GM18505 (cell line): Measurements from ENCODE around the gene FLYWCH2.

Source experiments
- ATAC-seq: cut with Tn5 transposase; IDR thresholded peaks from one replicate; pipeline ENCODE4 v1.9.1; 2021; ENCODE audit not compliant: unreplicated experiment
- POLR2A ChIP-seq: IDR thresholded peaks from 4 replicates; pipeline ENCODE4 v1.6.1; 2011; ENCODE audit warnings: borderline replicate concordance; ENCODE audit not compliant: insufficient read depth, insufficient read length; ENCODE audit errors: extremely low read depth

The FLYWCH2 gene

DNA sequence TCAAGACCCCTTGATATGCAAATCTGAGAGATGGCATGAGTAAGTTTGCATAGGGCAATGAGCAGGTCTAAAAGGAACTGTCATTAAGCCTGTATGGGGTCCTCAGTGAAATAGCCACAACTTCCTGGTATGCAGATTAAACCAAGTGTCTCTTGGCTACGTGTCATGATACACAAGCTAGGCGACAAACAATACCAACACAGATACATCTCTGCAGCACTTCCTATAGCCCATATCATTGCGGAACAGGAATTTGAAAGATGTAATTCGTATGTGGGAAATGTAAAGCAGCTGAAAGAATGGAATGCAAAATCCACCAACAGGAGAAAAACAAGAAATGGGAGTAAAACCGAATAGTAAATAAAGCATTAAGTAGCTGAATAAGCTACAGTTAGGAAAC is 37.9 kb upstream of the FLYWCH2 start:
- no peak for TF ChIP-seq POLR2A
- ATAC-seq, result no peak

DNA sequence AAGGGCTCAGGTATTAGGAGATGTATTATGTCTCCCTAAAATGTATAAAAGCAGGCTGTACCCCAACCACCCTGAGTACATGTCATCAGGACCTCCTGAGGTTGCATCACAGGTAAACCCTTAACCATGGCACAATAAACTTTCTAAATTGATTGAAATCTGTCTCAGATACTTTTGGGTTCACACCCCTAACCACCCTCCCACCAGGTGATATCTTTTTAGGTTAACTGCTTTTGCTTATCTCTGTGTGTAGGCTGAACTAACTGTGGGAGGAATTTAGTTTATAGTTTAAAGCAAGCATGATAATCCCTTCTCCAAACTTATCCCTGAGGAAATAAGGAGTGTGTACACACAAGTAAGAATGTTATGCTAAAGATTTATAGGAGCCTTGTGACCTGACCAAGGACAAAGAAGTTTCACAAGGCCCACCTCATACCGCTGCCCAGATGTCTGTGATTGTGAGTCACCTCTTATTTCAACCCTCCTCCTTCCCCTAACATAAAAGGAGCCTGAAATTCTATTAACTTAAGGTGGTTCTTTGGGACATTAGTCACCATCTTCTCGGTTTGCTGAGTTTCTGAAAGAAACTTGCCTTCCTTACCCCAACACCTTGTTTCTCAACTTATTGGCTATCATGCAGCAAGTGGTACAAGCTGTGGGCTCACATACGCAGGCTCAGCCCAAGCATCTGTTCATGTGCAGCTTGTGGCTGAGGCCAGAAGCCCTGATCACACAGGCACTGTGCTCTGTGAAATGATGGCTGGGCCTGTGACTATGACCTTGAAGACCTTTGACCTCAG is 36.3 kb upstream of the FLYWCH2 start:
- TF ChIP-seq POLR2A, result no peak
- no peak for ATAC-seq

DNA sequence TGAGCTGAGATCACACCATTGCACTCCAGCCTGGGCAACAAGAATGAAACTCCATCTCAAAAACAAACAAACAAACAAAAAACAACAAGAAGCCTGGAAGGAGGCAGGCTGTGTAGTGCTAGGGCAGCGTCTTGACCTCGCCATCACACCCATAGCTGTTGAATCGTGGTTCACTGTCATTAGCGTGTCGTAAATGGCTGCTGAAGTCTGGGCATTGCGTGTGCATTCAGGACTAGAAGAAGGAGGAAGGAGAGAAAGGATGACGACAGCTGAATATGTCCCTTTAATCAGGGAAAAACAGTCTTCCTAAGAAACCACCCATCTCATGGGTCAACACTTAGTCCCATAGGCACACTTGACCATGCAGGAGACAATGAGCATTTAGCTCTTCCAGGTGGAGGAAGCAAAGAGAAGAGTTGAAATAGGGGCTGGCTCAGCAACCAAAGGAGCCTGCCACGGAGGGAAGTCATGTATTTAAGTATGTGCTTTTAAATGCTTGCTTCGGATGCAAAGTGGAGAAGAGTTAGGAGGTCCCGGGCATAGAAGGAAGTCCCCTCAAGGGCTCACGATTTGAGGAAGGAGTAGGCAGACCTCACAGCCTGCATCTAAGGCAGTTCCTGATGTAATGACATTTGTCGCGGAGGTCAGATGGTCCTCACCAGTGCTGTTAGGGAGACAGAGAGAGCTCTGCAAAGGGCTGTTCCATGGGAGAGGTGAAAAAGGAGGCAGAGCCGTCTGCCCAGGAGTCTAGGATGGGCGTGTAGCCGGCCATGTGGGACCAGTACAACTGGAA is 33.9 kb upstream of the FLYWCH2 start:
- no peak for TF ChIP-seq POLR2A
- ATAC-seq, result no peak

DNA sequence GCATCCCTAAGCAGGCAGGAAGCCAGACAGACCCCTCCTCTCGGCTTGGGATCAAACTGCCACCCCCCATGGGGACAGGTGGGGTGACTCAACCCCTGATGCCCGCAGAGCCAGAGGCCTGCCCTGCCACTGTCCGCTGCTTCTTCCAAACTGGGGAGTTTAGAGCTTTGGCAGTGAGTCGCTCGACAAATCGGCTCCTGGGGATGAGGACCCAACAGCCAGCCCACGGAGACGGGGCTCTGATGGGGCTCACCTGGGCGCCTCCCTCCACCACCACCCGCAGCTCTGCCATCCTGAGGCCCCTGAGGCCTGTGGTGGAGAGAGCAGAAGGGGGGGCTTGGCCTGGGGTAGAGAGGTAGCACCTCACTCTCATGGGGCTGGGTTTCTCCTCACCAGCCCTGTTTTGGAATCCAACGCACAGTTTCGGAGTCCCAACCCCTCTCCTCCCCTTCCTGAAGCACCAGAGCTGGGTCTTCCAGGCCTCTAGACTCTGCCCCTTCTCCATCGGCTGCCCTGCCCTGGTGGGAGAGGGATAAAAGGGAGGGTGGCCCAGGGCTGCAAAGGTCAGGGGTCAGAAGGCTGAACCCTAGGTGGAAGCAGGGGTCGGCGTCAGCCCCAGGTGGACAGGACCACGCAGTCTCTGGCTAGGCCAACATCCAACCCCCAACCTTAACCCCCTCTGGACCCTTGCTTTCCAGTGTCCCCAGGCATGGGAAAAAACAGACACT is 30.8 kb upstream of the FLYWCH2 start:
- ATAC-seq, result no peak
- no peak for TF ChIP-seq POLR2A

DNA sequence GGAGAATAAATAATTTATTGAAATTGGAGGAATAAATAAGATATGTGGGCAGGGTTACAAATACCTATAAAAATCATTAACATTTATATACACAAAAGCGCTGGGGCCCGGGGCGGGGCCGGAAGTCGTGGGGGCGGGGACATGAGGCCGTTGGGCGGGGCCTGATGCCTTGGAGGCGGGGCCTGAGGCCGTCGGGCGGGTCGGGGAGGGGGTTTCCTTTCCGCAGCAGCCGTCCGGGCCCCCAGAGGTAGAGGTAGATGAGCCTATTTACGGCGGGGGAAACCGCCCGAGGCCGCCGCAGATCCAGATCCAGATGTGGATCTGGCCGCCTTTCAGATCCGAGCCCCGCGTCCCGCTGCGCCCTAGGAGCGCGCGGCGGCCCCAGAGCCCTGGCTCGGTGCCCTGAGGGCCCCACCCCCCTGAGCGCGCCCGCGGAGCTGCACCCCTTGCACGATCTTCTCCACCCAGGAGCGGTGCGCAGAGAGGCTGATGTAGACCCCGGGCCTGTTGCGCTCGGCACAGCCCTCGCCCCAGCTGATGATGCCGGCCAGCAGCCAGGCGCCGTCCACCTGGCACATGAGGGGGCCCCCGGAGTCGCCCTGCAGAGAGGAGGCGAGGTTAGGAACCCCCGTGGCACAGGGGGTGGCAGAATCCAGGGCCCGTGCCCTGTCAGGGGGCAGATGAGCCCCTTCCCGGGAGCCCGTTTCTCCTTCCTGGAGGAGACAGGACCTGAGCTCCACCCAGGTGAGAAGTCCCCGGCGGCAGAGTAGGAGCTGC is 30.1 kb upstream of the FLYWCH2 start:
- no peak for ATAC-seq
- TF ChIP-seq POLR2A, result no peak

DNA sequence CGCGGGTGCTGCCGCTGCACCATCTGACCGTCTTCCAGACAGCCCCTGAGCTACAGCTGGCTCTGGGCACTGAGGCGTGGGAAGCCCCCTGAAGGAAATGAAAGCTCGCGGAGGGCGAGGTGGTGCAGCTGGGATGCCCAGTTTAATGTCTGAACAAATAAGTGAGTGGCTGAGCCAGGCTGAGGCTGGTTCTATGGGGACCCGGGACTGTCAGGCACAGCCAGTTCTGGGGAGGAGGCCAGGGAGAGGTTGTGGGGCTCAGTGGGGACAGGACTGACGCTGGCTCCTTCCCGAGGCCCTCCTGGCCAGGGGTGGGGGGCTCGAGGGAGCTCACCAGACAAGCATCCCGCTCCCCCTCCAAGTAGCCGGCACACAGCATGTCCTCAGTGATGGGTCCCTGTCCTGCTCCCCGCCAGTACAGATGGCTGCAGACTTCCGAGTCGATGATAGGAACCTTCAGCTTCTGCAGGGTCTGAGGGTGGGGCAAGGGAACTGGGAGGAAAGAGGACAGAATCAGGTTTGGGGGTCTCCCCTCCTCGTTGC is 29.4 kb upstream of the FLYWCH2 start:
- ATAC-seq, result no peak
- TF ChIP-seq POLR2A, result no peak

DNA sequence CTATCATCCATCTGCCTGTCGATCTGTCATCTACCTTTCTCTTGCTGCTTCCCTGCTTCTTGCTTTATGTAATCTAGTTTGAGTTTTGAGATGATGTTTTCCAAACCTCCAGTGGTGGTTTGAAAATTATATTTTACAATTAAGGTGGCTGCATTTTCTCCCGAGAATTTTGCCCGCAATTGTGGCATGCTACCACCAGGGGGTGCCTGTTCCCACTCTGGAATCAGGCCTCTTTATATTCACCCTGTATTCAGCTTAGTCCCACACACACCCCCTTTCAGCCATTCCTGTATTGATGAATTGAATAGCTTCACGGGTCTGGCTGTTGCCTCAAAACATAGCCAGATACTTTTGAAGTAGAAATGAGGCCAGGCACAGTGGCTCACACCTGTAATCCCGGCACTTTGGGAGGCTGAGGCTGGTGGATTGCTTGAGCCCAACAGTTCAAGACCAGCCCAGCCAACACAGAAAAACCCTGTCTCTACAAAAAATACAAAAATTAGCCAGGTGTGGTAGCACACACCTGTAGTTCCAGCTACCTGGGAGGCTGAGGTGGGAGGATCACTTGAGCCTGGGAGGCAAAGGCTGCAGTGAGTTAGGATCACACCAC is 28.2 kb upstream of the FLYWCH2 start:
- no peak for TF ChIP-seq POLR2A
- no peak for ATAC-seq

DNA sequence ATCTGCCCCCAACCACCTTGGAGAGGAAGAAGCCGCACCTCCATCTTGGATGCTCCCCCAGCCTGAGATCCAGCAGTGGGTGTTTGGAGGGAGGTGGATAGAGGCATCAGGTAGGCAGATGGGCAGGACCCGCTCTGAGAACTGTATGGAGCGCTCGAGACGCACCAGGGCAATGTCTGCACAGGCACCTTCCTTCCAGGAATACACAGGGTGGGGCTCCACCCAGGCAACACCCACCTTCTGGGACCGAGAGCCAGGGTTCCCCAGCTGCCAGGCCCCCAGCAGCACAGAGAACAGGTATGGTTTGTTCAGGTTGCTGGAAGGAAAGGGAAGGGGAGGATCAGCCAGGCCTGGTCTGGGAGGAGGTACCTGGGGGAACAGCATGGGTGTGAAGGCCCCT is 27.5 kb upstream of the FLYWCH2 start:
- no peak for ATAC-seq
- TF ChIP-seq POLR2A, result no peak

DNA sequence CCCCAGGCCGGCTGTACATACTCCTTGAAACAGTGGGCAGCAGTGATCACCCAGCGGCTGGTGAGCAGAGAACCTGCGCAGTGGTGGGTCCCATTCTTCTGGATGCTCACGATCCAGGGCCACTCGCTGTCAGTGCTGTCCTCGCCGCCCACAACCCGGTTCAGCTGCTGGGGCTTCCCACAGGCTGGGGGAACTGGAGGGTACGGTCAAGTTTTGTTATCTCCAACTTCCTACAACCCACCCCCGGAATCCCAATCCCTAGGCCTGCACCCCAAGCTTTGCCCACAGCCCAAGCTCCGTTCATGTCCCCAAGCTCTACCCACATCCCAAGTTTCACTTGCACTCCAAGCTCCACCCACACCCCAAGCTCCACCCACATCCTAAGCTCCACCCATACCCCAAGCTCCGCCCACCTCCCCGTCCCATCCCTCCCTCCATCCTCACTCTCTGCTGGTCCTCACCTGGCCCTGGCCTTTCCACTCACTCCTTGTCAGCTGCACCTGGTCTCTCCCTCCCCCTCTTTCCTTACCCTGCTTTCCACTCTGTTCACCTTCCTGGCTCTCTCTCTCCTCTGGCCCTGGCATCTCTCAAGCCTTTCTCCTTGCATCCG is 26.8 kb upstream of the FLYWCH2 start:
- no peak for ATAC-seq
- no peak for TF ChIP-seq POLR2A

DNA sequence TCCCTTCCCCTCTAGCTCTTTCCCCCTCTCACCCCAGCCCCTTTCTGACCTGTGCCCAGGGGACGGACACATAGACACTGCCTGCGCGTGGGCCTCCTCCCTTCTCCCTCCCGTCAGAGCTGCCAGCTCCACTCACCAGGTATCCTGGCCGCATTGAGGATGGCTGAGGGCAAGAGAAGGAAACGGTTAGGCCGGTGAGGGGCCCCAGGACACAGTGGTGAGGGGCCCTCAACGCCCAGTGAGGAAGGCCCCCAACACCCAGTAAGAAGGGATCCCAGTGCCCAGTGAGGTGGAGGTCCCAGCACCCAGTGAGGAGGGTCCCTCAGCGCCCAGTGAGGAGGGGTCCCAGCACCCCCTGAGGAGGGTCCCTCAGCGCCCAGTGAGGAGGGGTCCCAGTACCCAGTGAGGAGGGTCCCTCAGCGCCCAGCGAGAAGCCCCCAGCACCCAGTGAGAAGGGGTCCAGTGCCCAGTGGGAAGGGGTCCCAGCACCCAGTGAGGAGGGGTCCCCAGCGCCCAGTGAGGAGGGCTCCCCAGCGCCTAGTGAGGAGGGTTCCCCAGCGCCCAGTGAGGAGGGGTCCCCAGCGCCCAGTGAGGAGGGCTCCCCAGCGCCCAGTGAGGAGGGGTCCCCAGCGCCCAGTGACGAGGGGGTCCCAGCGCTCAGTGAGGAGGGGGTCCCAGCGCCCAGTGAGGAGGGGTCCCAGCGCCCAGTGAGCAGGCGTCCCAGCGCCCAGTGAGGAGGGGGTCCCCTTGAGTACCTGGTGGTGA is 26.1 kb upstream of the FLYWCH2 start:
- TF ChIP-seq POLR2A, result no peak
- ATAC-seq, result no peak

DNA sequence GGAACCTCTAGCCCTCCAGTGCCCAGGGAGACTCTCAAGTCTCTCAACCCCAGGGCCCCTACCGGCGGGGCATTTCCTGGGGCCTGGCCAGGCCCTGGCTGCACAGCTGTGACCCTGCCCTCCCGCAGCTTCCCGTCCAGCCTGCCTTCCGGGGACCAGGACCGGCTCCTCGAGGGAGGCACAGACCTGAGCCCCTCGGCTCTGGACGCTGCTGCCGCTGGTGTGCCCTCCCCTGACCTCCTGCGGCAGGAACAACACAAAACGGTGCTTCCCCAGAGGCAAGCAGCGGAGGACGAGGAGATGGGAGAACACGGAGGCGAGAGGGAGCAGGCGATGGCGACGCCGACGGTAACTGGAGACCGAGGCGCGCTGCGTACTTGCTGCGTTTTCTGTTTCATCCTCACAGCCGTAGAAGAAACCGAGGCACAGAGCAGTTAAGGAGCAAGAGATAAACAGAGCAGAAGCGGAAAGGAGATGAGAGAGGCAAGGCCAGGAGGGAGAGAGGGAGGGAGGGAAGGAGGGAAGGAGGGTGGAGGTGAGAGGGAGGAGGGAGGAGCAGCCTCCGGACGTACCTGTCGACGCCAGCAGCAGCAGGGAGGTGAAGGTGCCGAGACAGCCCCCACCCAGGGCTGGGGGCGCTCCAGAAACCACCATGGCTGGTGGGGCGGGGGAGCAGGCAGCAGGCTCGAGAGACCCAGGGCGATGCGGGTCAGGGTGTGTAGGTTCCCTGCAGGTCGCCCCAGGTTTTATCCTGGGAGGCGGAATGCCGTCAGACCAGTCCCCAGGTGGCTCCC is 25.4 kb upstream of the FLYWCH2 start, which contains the start of gene PRSS22:
Gene PRSS22 (minus strand): TSS at position 720 of the 794 bp plus-strand sequence. CDS start 66 bp downstream, at position 654.
- no peak for TF ChIP-seq POLR2A
- ATAC-seq, result no peak
